ENCODE data around the gene CUX1. TPM values are rescaled to one million over a fixed set of nuclear protein-coding genes. Genes with fewer than 3 reads are reported as not detected.

The CUX1 gene
- total and polyA plus RNA-seq, 2 donors (not counting 1 experiment from before 2014, with no cell fraction given), result 10.8 to 86.5 TPM

- H3K27me3 Mint-ChIP-seq, result no peaks in the 10 kb centered on the region
- CTCF ChIA-PET, result interaction anchor here (0.6 to 1.1 kb wide), 4 partner anchors 125 to 299 kb away, joined by 3 to 4 read pairs (median 3); no protein-coding TSS in a partner anchor
- no peak for ATAC-seq (ENCODE audit: low read depth)
Measured at GRCh38 chr7:101869026-101869900, 51.8 kb downstream of the CUX1 start.

GRCh38 chr7:101869901-101870290 lies 52.5 kb downstream of the CUX1 start:
- Histone ChIP-seq H3K9me3 (ENCODE audit: control extremely low read depth in 1 of 3, control insufficient read depth in 2 of 3, insufficient read depth in 1 of 3, low read length in 2 of 3) (no peaks in the 10 kb centered on the region), H3K27ac (ENCODE audit: low read length in 2 of 2) (no peak overlapping the region), H3K4me3 (ENCODE audit: control extremely low read depth in 1 of 5, extremely low read depth in 1 of 5, insufficient read depth in 1 of 5, low read depth in 2 of 5, low read length in 4 of 5) (no peak overlapping the region), H3K36me3 (replicated peaks in 1 of 2; ENCODE audit: control extremely low read depth in 1 of 2, control insufficient read depth in 1 of 2, extremely low read depth in 1 of 2, insufficient read depth in 2 of 2, low read length in 1 of 2) (peaks cover 0 to 3% of the 10 kb centered on the region in 2 experiments), H2AFZ (ENCODE audit: insufficient read depth, low read depth, low read length, poor library complexity, severe bottlenecking) (no peak overlapping the region), H3K79me2 (ENCODE audit: control insufficient read depth, insufficient read depth, low read length) (peaks cover 97% of the 10 kb centered on the region), H4K20me1 (ENCODE audit: control insufficient read depth, insufficient read depth, low read length, poor library complexity, severe bottlenecking) (peaks cover 67% of the 10 kb centered on the region), H3K4me2 (replicated peaks; ENCODE audit: low read depth, low read length, poor library complexity, severe bottlenecking) (no peak overlapping the region), H3K27me3 (replicated peaks in 1 of 4; ENCODE audit: control extremely low read depth in 1 of 4, control insufficient read depth in 3 of 4, insufficient read depth in 4 of 4, low read length in 3 of 4) (no peaks in the 10 kb centered on the region), H3K9ac (ENCODE audit: low read length) (no peak overlapping the region), H3K4me1 (ENCODE audit: control insufficient read depth in 2 of 2, insufficient read depth in 2 of 2, low read length in 2 of 2) (peaks cover 6 to 15% of the 10 kb centered on the region in 2 donors)
- intact Hi-C loops (cut with micrococcal nuclease), result no loop called here
- Mint-ChIP-seq H3K27me3 (no peaks in the 10 kb centered on the region), H3K4me1 (peaks cover 44% of the 10 kb centered on the region), H3K4me3 (no peak overlapping the region), H3K9me3 (ENCODE audit: insufficient read depth) (no peaks in the 10 kb centered on the region), H3K27ac (no peak overlapping the region)
- CTCF ChIA-PET, result interaction anchor here (0.7 to 1.1 kb wide), 3 partner anchors 126 to 264 kb away, joined by 3 to 4 read pairs (median 3); no protein-coding TSS in a partner anchor
- POLR2A ChIA-PET, result interaction anchor here (0.6 kb wide), 1 partner anchor 694 kb away, joined by 3 read pairs; no protein-coding TSS in a partner anchor
- no peak for DNase-seq
- WGBS (ENCODE audit: insufficient coverage), result 59% methylated on average over 4 of the region's 7 CpGs
- TF ChIP-seq EZH2 (IDR thresholded peaks at IDR 0.05; ENCODE audit: borderline replicate concordance, insufficient read depth, low read depth, low read length, poor library complexity, severe bottlenecking) (no peak), CTCF (IDR thresholded peaks at IDR 0.05) (no peak)
- no peak for ATAC-seq (ENCODE audit: low read depth)

More at GRCh38 chr7:101869026-101869900, 51.8 kb downstream of the CUX1 start:
- H3K36me3 ChIP-seq (replicated peaks in 1 of 2; ENCODE audit: control extremely low read depth in 1 of 2, control insufficient read depth in 1 of 2, extremely low read depth in 1 of 2, insufficient read depth in 2 of 2, low read length in 1 of 2), result peaks cover 0 to 2% of the 10 kb centered on the region in 2 experiments
- Mint-ChIP-seq H3K4me3 (no peak overlapping the region), H3K4me1 (peaks cover 45% of the 10 kb centered on the region), H3K9me3 (ENCODE audit: insufficient read depth) (no peaks in the 10 kb centered on the region), H3K27ac (no peak overlapping the region)
- H3K27ac ChIP-seq (ENCODE audit: low read length in 2 of 2), result no peak overlapping the region
- peaks cover 6 to 21% of the 10 kb centered on the region in 2 donors for H3K4me1 ChIP-seq (ENCODE audit: control insufficient read depth in 2 of 2, insufficient read depth in 2 of 2, low read length in 2 of 2)
- H3K4me2 ChIP-seq (replicated peaks; ENCODE audit: low read depth, low read length, poor library complexity, severe bottlenecking), result no peak overlapping the region
- no peaks in the 10 kb centered on the region for H3K9me3 ChIP-seq (ENCODE audit: control extremely low read depth in 1 of 3, control insufficient read depth in 2 of 3, insufficient read depth in 1 of 3, low read length in 2 of 3)
- TF ChIP-seq EZH2 (IDR thresholded peaks at IDR 0.05; ENCODE audit: borderline replicate concordance, insufficient read depth, low read depth, low read length, poor library complexity, severe bottlenecking), result no peak
- H2AFZ ChIP-seq (ENCODE audit: insufficient read depth, low read depth, low read length, poor library complexity, severe bottlenecking), result no peak overlapping the region
- H3K4me3 ChIP-seq (ENCODE audit: control extremely low read depth in 1 of 5, extremely low read depth in 1 of 5, insufficient read depth in 1 of 5, low read depth in 2 of 5, low read length in 4 of 5), result no peak overlapping the region
- H3K79me2 ChIP-seq (ENCODE audit: control insufficient read depth, insufficient read depth, low read length), result peaks cover 97% of the 10 kb centered on the region
- peaks cover 61% of the 10 kb centered on the region for H4K20me1 ChIP-seq (ENCODE audit: control insufficient read depth, insufficient read depth, low read length, poor library complexity, severe bottlenecking)
- H3K9ac ChIP-seq (ENCODE audit: low read length), result no peak overlapping the region
- POLR2A ChIA-PET, result interaction anchor here (0.6 kb wide), 1 partner anchor 693 kb away, joined by 3 read pairs; no protein-coding TSS in a partner anchor
- no peak for DNase-seq
- WGBS (ENCODE audit: insufficient coverage), result 86% methylated on average over 38 of the region's 38 CpGs
- intact Hi-C loops (cut with micrococcal nuclease), result no loop called here
- H3K27me3 ChIP-seq (replicated peaks in 1 of 4; ENCODE audit: control extremely low read depth in 1 of 4, control insufficient read depth in 3 of 4, insufficient read depth in 4 of 4, low read length in 3 of 4), result no peaks in the 10 kb centered on the region
